NB4 (cell line): ENCODE measurements around the gene CASP8.

Experiments
- DNase-seq: peaks from one replicate; pipeline ENCODE4 v3.0.0; 2010; ENCODE audit warnings: low read depth
- H3K4me3 ChIP-seq: one replicate; pipeline ENCODE4 v1.5.1; 2011; ENCODE audit warnings: mild to moderate bottlenecking, low read depth, low read length, moderate library complexity
- CTCF ChIP-seq: IDR thresholded peaks from one replicate; pipeline ENCODE4 v1.5.1; 2012; ENCODE audit warnings: low read depth, low read length
- MAX ChIP-seq: IDR thresholded peaks from 2 replicates; pipeline ENCODE4 v1.6.1; 2011; ENCODE audit warnings: low read depth, low read length
- MYC ChIP-seq: IDR thresholded peaks from 2 replicates; pipeline ENCODE4 v1.6.1; 2011; ENCODE audit warnings: low read depth, low read length
- POLR2A ChIP-seq: IDR thresholded peaks from 2 replicates; pipeline ENCODE4 v1.6.1; 2011; ENCODE audit warnings: mild to moderate bottlenecking; ENCODE audit not compliant: insufficient read length; ENCODE audit errors: extremely low read depth

CASP8 gene

GRCh38 chr2:201223089-201224073 lies 37.0 kb upstream of the CASP8 start:
- TF ChIP-seq POLR2A (no peak), MYC (no peak), MAX (no peak), CTCF (no peak)
- H3K4me3 ChIP-seq = no peak overlapping the region
- peak; percentile 25 for DNase-seq

- H3K4me3 ChIP-seq = no peak overlapping the region
- TF ChIP-seq MYC (no peak), MAX (no peak), POLR2A (no peak), CTCF (no peak)
- DNase-seq = peak; percentile 59
These were observed 31.9 kb upstream of the CASP8 start for GRCh38 chr2:201228271-201228911.

GRCh38 chr2:201228912-201229290 lies 31.4 kb upstream of the CASP8 start:
- DNase-seq = peak; percentile 15
- TF ChIP-seq CTCF = no peak
- TF ChIP-seq MYC = no peak
- no peak overlapping the region for H3K4me3 ChIP-seq

- peak; percentile 98 for DNase-seq
- TF ChIP-seq MAX (0 out of 2 replicates have a peak, but pooled peaks have one; percentile 16), MYC (peak; percentile 10; the same call in 1 of the 2 replicates), POLR2A (peak; percentile 44), CTCF (peak; percentile 96)
- peak overlapping the region; percentile 39 for H3K4me3 ChIP-seq
These were observed 28.4 kb upstream of the CASP8 start for GRCh38 chr2:201231781-201232466.

GRCh38 chr2:201232467-201232815 lies 27.9 kb upstream of the CASP8 start:
- TF ChIP-seq MAX = no peak
- TF ChIP-seq MYC = no peak
- TF ChIP-seq POLR2A = no peak
- no peak for TF ChIP-seq CTCF
- peak overlapping the region; percentile 85 for H3K4me3 ChIP-seq
- no peak for DNase-seq
